GM12875 (cell line): Measurements from ENCODE around the gene TLCD4.

ENCODE experiments used
- H3K4me3 ChIP-seq: one replicate; pipeline ENCODE4 v1.5.1; 2011; ENCODE audit warnings: low read depth, low read length, control low read depth
- TF ChIP-seq, protein P1 (sequence below): IDR thresholded peaks from 2 replicates; pipeline ENCODE4 v1.5.1; 2011; ENCODE audit warnings: low read depth, mild to moderate bottlenecking, control low read depth, inconsistent platforms, low read length, moderate library complexity, borderline replicate concordance; ENCODE audit not compliant: insufficient read depth

TLCD4 gene

GRCh38 chr1:95072532-95073419 is 44.4 kb upstream of the TLCD4 start, which contains the start of gene ALG14:
Gene ALG14, minus strand, starts transcription at chr1:95072951. Its CDS starts 53 bp downstream, at chr1:95072898.
- TF ChIP-seq, protein P1, sequence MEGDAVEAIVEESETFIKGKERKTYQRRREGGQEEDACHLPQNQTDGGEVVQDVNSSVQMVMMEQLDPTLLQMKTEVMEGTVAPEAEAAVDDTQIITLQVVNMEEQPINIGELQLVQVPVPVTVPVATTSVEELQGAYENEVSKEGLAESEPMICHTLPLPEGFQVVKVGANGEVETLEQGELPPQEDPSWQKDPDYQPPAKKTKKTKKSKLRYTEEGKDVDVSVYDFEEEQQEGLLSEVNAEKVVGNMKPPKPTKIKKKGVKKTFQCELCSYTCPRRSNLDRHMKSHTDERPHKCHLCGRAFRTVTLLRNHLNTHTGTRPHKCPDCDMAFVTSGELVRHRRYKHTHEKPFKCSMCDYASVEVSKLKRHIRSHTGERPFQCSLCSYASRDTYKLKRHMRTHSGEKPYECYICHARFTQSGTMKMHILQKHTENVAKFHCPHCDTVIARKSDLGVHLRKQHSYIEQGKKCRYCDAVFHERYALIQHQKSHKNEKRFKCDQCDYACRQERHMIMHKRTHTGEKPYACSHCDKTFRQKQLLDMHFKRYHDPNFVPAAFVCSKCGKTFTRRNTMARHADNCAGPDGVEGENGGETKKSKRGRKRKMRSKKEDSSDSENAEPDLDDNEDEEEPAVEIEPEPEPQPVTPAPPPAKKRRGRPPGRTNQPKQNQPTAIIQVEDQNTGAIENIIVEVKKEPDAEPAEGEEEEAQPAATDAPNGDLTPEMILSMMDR, result no peak
- H3K4me3 ChIP-seq, result peak within 1 kb of the TSS; percentile 91

- peak overlapping the region; percentile 91 for H3K4me3 ChIP-seq
- TF ChIP-seq, protein P1, result no peak
Observed at GRCh38 chr1:95073446-95073845, 43.7 kb upstream of the TLCD4 start.

DNA sequence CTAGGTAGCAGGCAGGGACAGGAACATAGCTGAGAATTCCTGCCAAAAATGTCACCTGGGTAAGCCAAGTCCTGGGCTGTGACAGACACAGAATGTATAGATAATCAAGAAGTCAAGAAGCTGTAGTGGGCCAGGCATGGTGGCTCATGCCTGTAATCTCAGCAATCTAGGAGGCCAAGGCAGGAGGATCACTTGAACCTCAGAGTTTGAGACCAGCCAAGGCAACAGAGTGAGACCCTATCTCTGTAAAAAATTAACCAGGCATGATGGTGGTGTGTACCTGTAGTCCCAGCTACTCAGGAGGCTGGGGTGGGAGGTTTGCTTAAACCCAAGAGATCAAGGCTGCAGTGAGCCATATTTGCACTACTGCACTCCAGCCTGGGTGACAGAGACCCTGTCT is 41.1 kb upstream of the TLCD4 start:
- H3K4me3 ChIP-seq, result no peak overlapping the region
- TF ChIP-seq, protein P1, result no peak

DNA sequence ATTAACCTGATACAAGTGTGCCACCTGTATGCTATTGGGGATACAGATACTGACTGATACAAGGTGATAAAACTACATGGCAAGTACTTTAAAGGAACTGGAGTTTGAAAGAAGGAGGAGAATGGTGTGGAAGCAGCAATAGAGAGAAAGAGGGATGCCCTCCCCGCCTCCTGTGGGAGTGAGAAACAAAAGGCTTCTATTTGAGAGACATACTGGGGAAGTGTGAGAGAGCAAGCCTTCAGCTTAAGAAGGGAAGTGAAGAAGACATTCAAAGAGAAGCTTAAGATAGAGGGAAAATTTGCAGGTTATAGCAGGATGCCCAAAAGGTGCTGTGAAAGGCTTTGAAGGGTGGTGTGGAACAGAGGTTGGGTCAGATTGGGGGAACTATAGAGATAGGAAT is 36.7 kb upstream of the TLCD4 start:
- TF ChIP-seq, protein P1, result no peak
- no peak overlapping the region for H3K4me3 ChIP-seq

- TF ChIP-seq, protein P1, result no peak
- no peak overlapping the region for H3K4me3 ChIP-seq
Observed at GRCh38 chr1:95080879-95081278, 36.3 kb upstream of the TLCD4 start.

DNA sequence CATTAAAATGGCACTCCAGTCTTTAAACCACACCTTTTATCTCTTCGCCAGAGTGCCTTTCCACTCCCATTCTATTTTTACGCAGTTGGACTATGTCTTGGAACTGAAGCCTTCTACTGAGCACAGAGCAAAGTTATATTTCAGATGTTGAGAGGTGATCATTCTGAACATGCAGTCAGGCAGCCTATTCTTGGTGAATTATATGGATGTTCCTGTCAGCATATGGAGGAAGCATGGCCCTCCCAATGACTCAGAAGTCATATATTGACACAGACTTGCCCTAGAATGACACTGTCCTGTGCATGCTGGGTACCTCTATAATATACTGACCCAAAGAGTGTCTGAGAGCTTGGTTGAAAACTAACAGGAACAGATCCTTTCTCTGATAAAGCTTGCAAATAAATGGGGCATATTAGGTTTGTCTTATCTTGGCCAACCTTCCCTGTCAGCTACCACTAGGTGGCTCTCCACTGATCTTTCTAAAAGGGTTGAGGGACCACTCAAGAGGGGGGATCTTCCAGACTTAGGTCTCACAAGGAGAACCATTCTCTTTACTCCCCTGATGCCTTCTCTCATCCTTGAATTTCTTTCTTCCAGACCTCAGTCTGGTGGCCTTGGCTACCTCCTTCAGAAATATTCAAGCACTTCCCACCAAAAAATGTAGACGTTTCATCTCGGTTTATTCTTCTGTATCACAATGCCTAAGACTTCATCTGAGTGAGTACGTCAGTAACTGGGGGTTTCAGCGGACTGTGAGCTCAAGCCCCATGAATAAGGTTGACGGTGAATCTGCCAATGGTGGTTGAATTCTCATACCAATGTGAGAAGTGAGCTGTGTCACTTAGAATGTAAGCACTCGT is 32.6 kb upstream of the TLCD4 start:
- H3K4me3 ChIP-seq, result no peak overlapping the region
- TF ChIP-seq, protein P1, result peak; percentile 67; the same call in 1 of the 2 replicates
